Measurements from ENCODE around the gene ELF2. TPM values are rescaled to one million over a fixed set of nuclear protein-coding genes. Genes with fewer than 3 reads are reported as not detected.

The ELF2 gene
- total RNA-seq, 1 experiment from 2014 or later, result 26.5 TPM

DNA sequence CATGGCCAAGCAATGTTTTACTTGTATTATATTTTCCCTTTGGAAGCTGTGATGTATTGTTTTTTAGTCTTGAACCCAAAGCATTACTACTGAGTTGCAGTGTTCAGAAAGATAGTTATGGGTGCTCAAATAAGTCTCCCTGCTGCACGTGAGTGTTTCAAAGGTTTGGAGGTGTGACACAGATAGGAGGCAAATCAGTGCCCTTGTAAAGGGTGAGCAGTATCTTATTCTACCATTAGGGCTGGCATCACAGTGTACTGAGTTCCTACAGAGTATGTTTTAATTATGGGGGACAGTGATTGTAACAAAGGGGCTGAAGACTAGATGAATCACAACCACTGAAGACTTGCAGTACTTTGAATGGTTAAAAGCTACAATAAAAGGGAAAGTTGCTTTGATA is 123.1 kb downstream of the ELF2 start:
- CTCF ChIA-PET, result interaction anchor here (0.6 to 3.4 kb wide), 4 partner anchors 13 to 38 kb away, joined by 3 to 16 read pairs (median 4); no protein-coding TSS in a partner anchor
- BruUV-seq (replicated peaks), result no TSS peak
- POLR2A ChIA-PET, result interaction anchor here (0.6 to 0.9 kb wide), 3 partner anchors 22 to 288 kb away, joined by 3 to 4 read pairs (median 3); no protein-coding TSS in a partner anchor
- H3K27ac Mint-ChIP-seq (ENCODE audit: low read depth, unreplicated experiment), result no peak overlapping the region
- H3K4me3 Mint-ChIP-seq (ENCODE audit: unreplicated experiment), result no peak overlapping the region
- no peaks in the 10 kb centered on the region for H3K9me3 Mint-ChIP-seq (ENCODE audit: unreplicated experiment)
- intact Hi-C loops (cut with micrococcal nuclease), result no loop called here
- peaks cover 19% of the 10 kb centered on the region for H3K4me1 Mint-ChIP-seq (ENCODE audit: insufficient read depth, unreplicated experiment)
- H3K27me3 Mint-ChIP-seq (ENCODE audit: insufficient read depth, unreplicated experiment), result no peaks in the 10 kb centered on the region
- DNase-seq (ENCODE audit: unreplicated experiment), result no peak
- TF ChIP-seq, protein P1, sequence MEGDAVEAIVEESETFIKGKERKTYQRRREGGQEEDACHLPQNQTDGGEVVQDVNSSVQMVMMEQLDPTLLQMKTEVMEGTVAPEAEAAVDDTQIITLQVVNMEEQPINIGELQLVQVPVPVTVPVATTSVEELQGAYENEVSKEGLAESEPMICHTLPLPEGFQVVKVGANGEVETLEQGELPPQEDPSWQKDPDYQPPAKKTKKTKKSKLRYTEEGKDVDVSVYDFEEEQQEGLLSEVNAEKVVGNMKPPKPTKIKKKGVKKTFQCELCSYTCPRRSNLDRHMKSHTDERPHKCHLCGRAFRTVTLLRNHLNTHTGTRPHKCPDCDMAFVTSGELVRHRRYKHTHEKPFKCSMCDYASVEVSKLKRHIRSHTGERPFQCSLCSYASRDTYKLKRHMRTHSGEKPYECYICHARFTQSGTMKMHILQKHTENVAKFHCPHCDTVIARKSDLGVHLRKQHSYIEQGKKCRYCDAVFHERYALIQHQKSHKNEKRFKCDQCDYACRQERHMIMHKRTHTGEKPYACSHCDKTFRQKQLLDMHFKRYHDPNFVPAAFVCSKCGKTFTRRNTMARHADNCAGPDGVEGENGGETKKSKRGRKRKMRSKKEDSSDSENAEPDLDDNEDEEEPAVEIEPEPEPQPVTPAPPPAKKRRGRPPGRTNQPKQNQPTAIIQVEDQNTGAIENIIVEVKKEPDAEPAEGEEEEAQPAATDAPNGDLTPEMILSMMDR (IDR thresholded peaks at IDR 0.05; ENCODE audit: unreplicated experiment), result no peak
- H3K36me3 Mint-ChIP-seq (ENCODE audit: insufficient read depth, unreplicated experiment), result peaks cover 55% of the 10 kb centered on the region

DNA sequence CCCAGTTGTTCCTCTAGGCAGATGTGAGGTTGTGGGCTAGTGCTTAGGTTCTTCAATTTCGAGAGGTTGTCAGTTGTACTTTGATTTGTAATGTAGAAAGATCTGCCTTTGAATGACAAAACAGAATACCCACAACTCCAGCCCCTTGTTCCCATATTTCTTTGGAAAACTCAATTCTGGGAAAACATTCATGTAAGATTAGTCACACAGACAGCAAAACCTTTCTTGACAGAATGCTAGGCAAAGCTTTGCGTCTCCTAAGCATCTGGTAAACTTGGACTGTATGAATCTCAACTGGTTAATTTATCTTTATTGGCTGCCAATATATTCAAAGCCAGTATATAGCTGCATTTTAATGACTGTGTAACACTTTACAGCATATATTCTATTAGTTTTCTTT is 126.6 kb downstream of the ELF2 start:
- TF ChIP-seq, protein P1 (IDR thresholded peaks at IDR 0.05; ENCODE audit: unreplicated experiment), result no peak
- ChIA-PET CTCF (interaction anchor here (0.7 to 1.5 kb wide), 2 partner anchors 16 to 20 kb away, joined by 3 read pairs; no protein-coding TSS in a partner anchor), POLR2A (interaction anchor here (1.6 kb wide), 1 partner anchor 28 kb away, joined by 3 read pairs; no protein-coding TSS in a partner anchor)
- no peak for DNase-seq (ENCODE audit: unreplicated experiment)
- H3K27ac Mint-ChIP-seq (ENCODE audit: low read depth, unreplicated experiment), result no peak overlapping the region
- H3K9me3 Mint-ChIP-seq (ENCODE audit: unreplicated experiment), result no peaks in the 10 kb centered on the region
- intact Hi-C loops (cut with micrococcal nuclease), result no loop called here
- peaks cover 65% of the 10 kb centered on the region for H3K36me3 Mint-ChIP-seq (ENCODE audit: insufficient read depth, unreplicated experiment)
- BruUV-seq (replicated peaks), result no TSS peak
- H3K4me3 Mint-ChIP-seq (ENCODE audit: unreplicated experiment), result no peak overlapping the region
- H3K4me1 Mint-ChIP-seq (ENCODE audit: insufficient read depth, unreplicated experiment), result peaks cover 12% of the 10 kb centered on the region
- H3K27me3 Mint-ChIP-seq (ENCODE audit: insufficient read depth, unreplicated experiment), result no peaks in the 10 kb centered on the region

GRCh38 chr4:139048026-139048425 is 129.0 kb downstream of the ELF2 start:
- Mint-ChIP-seq H3K4me1 (ENCODE audit: insufficient read depth, unreplicated experiment) (no peaks in the 10 kb centered on the region), H3K27me3 (ENCODE audit: insufficient read depth, unreplicated experiment) (no peaks in the 10 kb centered on the region), H3K4me3 (ENCODE audit: unreplicated experiment) (no peak overlapping the region), H3K27ac (ENCODE audit: low read depth, unreplicated experiment) (no peak overlapping the region), H3K9me3 (ENCODE audit: unreplicated experiment) (no peaks in the 10 kb centered on the region), H3K36me3 (ENCODE audit: insufficient read depth, unreplicated experiment) (peaks cover 76% of the 10 kb centered on the region)
- POLR2A ChIA-PET, result no interaction called here
- DNase-seq (ENCODE audit: unreplicated experiment), result no peak
- BruUV-seq (replicated peaks), result no TSS peak
- TF ChIP-seq, protein P1 (IDR thresholded peaks at IDR 0.05; ENCODE audit: unreplicated experiment), result no peak
- CTCF ChIA-PET, result no interaction called here
- intact Hi-C loops (cut with micrococcal nuclease), result no loop called here

- no peak for DNase-seq (ENCODE audit: unreplicated experiment)
- Mint-ChIP-seq H3K4me3 (ENCODE audit: unreplicated experiment) (no peak overlapping the region), H3K27ac (ENCODE audit: low read depth, unreplicated experiment) (no peak overlapping the region), H3K9me3 (ENCODE audit: unreplicated experiment) (no peaks in the 10 kb centered on the region), H3K36me3 (ENCODE audit: insufficient read depth, unreplicated experiment) (peaks cover 73% of the 10 kb centered on the region), H3K4me1 (ENCODE audit: insufficient read depth, unreplicated experiment) (no peaks in the 10 kb centered on the region), H3K27me3 (ENCODE audit: insufficient read depth, unreplicated experiment) (no peaks in the 10 kb centered on the region)
- intact Hi-C loops (cut with micrococcal nuclease), result no loop called here
- no TSS peak for BruUV-seq (replicated peaks)
- POLR2A ChIA-PET, result interaction anchor here (0.9 to 1.3 kb wide), 4 partner anchors 9 to 133 kb away, joined by 3 to 4 read pairs (median 3); partner anchors contain the start of gene ELF2
- CTCF ChIA-PET, result interaction anchor here (2.4 to 9.1 kb wide), 2 partner anchors 13 to 184 kb away, joined by 9 to 58 read pairs; no protein-coding TSS in a partner anchor
- TF ChIP-seq, protein P1 (IDR thresholded peaks at IDR 0.05; ENCODE audit: unreplicated experiment), result no peak
Measured at GRCh38 chr4:139044291-139044690, 132.7 kb downstream of the ELF2 start.

Measured in MCF 10A (cell line).